Measurements from ENCODE around the gene HEATR5A. TPM values are rescaled to one million over a fixed set of nuclear protein-coding genes. Genes with fewer than 3 reads are reported as not detected.
A peak's percentile ranks its signal among the peaks of the same experiment; 100 is the strongest.
"Not testable (repeated sequence)": the region's sequence is repeated elsewhere in the genome, so short reads cannot be mapped to it uniquely, and the experiment has no call there.

HEATR5A gene
- polyA plus RNA-seq, 3 donors: 13.1 to 21.0 (median 16.8) TPM

DNA sequence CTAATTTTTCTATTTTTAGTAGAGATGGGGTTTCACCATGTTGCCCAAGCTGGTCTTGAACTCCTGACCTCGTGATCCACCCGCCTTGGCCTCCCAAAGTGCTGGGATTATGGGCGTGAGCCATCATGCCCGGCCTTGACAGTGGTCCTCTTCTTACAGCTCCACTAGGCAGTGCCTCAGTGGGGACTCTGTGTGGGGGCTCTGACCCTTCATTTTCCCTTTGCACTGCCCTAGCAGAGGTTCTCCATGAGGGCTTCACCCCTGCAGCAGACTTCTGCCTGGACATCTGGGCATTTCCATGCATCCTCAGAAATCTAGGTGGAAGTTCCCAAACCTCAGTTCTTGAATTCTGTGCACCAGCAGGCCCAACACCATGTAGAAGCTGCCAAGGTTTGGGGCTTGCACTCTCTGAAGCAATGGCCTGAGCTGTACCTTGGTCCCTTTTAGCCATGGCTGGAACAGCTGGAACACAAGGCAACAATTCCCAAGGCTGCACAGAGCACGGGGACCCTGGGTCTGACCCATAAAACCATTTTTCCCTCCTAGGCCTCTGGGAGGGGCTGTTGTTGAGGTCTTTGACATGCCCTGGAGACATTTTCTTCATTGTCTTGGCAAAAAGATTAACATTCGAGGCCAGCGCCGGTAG lies 90.4 kb downstream of the HEATR5A start:
- WGBS (ENCODE audit: insufficient coverage): 95% methylated on average over 8 of the region's 8 CpGs
- H3K9me3 Mint-ChIP-seq: peaks cover 22 to 48% (median 32%) of the 10 kb centered on the region in 7 donors
- H3K9ac ChIP-seq (ENCODE audit: insufficient read depth, low read length, poor library complexity, severe bottlenecking); H3K4me3 Mint-ChIP-seq; intact Hi-C loops (cut with micrococcal nuclease); H3K4me3 ChIP-seq (replicated peaks in 1 of 3; ENCODE audit: low read depth in 2 of 3, low read length in 3 of 3); H3K27ac ChIP-seq (ENCODE audit: low read depth in 1 of 2, low read length in 2 of 2); H4K20me1 ChIP-seq (ENCODE audit: insufficient read depth, low read length); H3K4me1 ChIP-seq (ENCODE audit: control insufficient read depth in 1 of 2, insufficient read depth in 2 of 2, low read length in 2 of 2); DNase-seq; H3K27me3 ChIP-seq (ENCODE audit: control insufficient read depth in 2 of 2, insufficient read depth in 2 of 2, low read length in 2 of 2); H2AFZ ChIP-seq (ENCODE audit: insufficient read depth, low read depth, low read length, poor library complexity, severe bottlenecking); H3K4me2 ChIP-seq (replicated peaks; ENCODE audit: extremely low read depth, low read length, poor library complexity, severe bottlenecking); H3K27me3 Mint-ChIP-seq (ENCODE audit: low read depth in 3 of 3); H3K79me2 ChIP-seq (ENCODE audit: insufficient read depth, low read length); H3K4me1 Mint-ChIP-seq: not testable (repeated sequence)
- Histone ChIP-seq H3K9me3 (replicated peaks in 1 of 2; ENCODE audit: control insufficient read depth in 1 of 2, insufficient read depth in 1 of 2, low read length in 2 of 2) (peaks cover 20 to 31% of the 10 kb centered on the region in 2 donors), H3K36me3 (replicated peaks in 1 of 2; ENCODE audit: control insufficient read depth in 1 of 2, insufficient read depth in 2 of 2, low read length in 2 of 2) (peaks cover 38 to 71% of the 10 kb centered on the region in 2 donors)
- peak overlapping the region in 1 of 7 donors; percentile 18 for H3K27ac Mint-ChIP-seq
- H3K36me3 Mint-ChIP-seq: peaks cover 55 to 72% of the 10 kb centered on the region in 2 donors

DNA sequence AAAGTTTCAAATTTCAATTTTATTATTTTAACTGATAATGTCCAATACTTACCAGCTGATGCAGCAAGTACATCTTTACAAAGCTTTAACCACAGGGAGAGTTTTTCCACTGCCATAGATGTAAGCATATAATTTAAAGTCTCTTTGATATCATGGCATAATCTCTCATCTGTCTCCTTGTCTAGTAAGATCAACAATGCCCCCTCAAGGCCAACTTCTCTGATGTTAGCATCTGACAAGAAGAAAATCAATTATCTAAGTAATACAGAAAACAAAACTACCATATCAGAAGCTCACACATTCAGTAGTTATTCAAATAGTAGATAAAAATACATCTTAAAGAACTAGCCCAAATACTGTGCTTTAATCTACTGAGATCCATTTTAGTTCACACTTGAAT lies 94.2 kb downstream of the HEATR5A start:
- Histone ChIP-seq H3K9me3 (replicated peaks in 1 of 2; ENCODE audit: control insufficient read depth in 1 of 2, insufficient read depth in 1 of 2, low read length in 2 of 2) (peaks cover 19% of the 10 kb centered on the region in 2 donors), H3K9ac (ENCODE audit: insufficient read depth, low read length, poor library complexity, severe bottlenecking) (no peak overlapping the region), H3K4me2 (replicated peaks; ENCODE audit: extremely low read depth, low read length, poor library complexity, severe bottlenecking) (no peak overlapping the region), H2AFZ (ENCODE audit: insufficient read depth, low read depth, low read length, poor library complexity, severe bottlenecking) (no peak overlapping the region), H3K27ac (ENCODE audit: low read depth in 1 of 2, low read length in 2 of 2) (no peak overlapping the region), H3K4me3 (replicated peaks in 1 of 3; ENCODE audit: low read depth in 2 of 3, low read length in 3 of 3) (no peak overlapping the region), H3K36me3 (replicated peaks in 1 of 2; ENCODE audit: control insufficient read depth in 1 of 2, insufficient read depth in 2 of 2, low read length in 2 of 2) (peaks cover 27 to 69% of the 10 kb centered on the region in 2 donors), H3K27me3 (ENCODE audit: control insufficient read depth in 2 of 2, insufficient read depth in 2 of 2, low read length in 2 of 2) (no peaks in the 10 kb centered on the region), H3K4me1 (ENCODE audit: control insufficient read depth in 1 of 2, insufficient read depth in 2 of 2, low read length in 2 of 2) (no peaks in the 10 kb centered on the region), H4K20me1 (ENCODE audit: insufficient read depth, low read length) (no peaks in the 10 kb centered on the region), H3K79me2 (ENCODE audit: insufficient read depth, low read length) (no peaks in the 10 kb centered on the region)
- Mint-ChIP-seq H3K4me3 (no peak overlapping the region), H3K9me3 (peaks cover 10 to 20% (median 18%) of the 10 kb centered on the region in 7 donors), H3K27me3 (ENCODE audit: low read depth in 3 of 3) (peaks cover 0 to 2% (median 0%) of the 10 kb centered on the region in 3 donors), H3K27ac (no peak overlapping the region), H3K36me3 (peaks cover 46 to 67% of the 10 kb centered on the region in 2 donors), H3K4me1 (no peaks in the 10 kb centered on the region)
- DNase-seq: no peak
- TF ChIP-seq, protein P1, sequence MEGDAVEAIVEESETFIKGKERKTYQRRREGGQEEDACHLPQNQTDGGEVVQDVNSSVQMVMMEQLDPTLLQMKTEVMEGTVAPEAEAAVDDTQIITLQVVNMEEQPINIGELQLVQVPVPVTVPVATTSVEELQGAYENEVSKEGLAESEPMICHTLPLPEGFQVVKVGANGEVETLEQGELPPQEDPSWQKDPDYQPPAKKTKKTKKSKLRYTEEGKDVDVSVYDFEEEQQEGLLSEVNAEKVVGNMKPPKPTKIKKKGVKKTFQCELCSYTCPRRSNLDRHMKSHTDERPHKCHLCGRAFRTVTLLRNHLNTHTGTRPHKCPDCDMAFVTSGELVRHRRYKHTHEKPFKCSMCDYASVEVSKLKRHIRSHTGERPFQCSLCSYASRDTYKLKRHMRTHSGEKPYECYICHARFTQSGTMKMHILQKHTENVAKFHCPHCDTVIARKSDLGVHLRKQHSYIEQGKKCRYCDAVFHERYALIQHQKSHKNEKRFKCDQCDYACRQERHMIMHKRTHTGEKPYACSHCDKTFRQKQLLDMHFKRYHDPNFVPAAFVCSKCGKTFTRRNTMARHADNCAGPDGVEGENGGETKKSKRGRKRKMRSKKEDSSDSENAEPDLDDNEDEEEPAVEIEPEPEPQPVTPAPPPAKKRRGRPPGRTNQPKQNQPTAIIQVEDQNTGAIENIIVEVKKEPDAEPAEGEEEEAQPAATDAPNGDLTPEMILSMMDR (IDR thresholded peaks at IDR 0.05): no peak
- intact Hi-C loops (cut with micrococcal nuclease): no loop called here

All from CD14-positive monocyte (primary cell).